Measurements from ENCODE around the gene MBOAT1.

MBOAT1 gene

GRCh38 chr6:20061952-20062351 is 150.3 kb downstream of the MBOAT1 start:
- ATAC-seq: no peak
- TF ChIP-seq ZC3H10 (CRISPR knock-in tag; IDR thresholded peaks at IDR 0.05) (no peak), SNAI2 (CRISPR knock-in tag; IDR thresholded peaks at IDR 0.05) (no peak), CSDC2 (CRISPR knock-in tag; IDR thresholded peaks at IDR 0.05) (no peak), POU6F1 (CRISPR knock-in tag; IDR thresholded peaks at IDR 0.05; ENCODE audit: borderline replicate concordance, low read depth) (no peak), TOX (CRISPR knock-in tag; IDR thresholded peaks at IDR 0.05; ENCODE audit: borderline replicate concordance) (no peak), ZNF70 (CRISPR knock-in tag; IDR thresholded peaks at IDR 0.05) (no peak), TCF4 (CRISPR knock-in tag; IDR thresholded peaks at IDR 0.05; ENCODE audit: borderline replicate concordance) (no peak), RARB (CRISPR knock-in tag; IDR thresholded peaks at IDR 0.05) (no peak), ESRRG (CRISPR knock-in tag; IDR thresholded peaks at IDR 0.05) (no peak)

GRCh38 chr6:20060252-20060651 is 152.0 kb downstream of the MBOAT1 start:
- no peak for ATAC-seq
- TF ChIP-seq BACH2 (CRISPR knock-in tag; IDR thresholded peaks at IDR 0.05; ENCODE audit: borderline replicate concordance) (no peak), ARNTL (CRISPR knock-in tag; IDR thresholded peaks at IDR 0.05; ENCODE audit: borderline replicate concordance, low read depth) (no peak), PATZ1 (CRISPR knock-in tag; IDR thresholded peaks at IDR 0.05; ENCODE audit: borderline replicate concordance) (no peak), SNAI2 (CRISPR knock-in tag; IDR thresholded peaks at IDR 0.05) (no peak), ISL1 (CRISPR knock-in tag; IDR thresholded peaks at IDR 0.05) (no peak), ESRRG (CRISPR knock-in tag; IDR thresholded peaks at IDR 0.05) (no peak), ZNF70 (CRISPR knock-in tag; IDR thresholded peaks at IDR 0.05) (no peak), OSR1 (CRISPR knock-in tag; IDR thresholded peaks at IDR 0.05) (no peak), CSRNP3 (CRISPR knock-in tag; IDR thresholded peaks at IDR 0.05) (no peak), ZNF8 (CRISPR knock-in tag; IDR thresholded peaks at IDR 0.05) (no peak), TCF4 (CRISPR knock-in tag; IDR thresholded peaks at IDR 0.05; ENCODE audit: borderline replicate concordance) (no peak), ZFP3 (CRISPR knock-in tag; IDR thresholded peaks at IDR 0.05) (no peak), ZNF565 (CRISPR knock-in tag; conservative IDR thresholded peaks at IDR 0.05; ENCODE audit: low read depth) (no peak), ZFP30 (CRISPR knock-in tag; IDR thresholded peaks at IDR 0.05) (no peak), TOX (CRISPR knock-in tag; IDR thresholded peaks at IDR 0.05; ENCODE audit: borderline replicate concordance) (no peak), POU6F1 (CRISPR knock-in tag; IDR thresholded peaks at IDR 0.05; ENCODE audit: borderline replicate concordance, low read depth) (no peak), PPARA (CRISPR knock-in tag; IDR thresholded peaks at IDR 0.05; ENCODE audit: borderline replicate concordance) (no peak)

- ATAC-seq: no peak
These were observed 153.4 kb downstream of the MBOAT1 start for GRCh38 chr6:20058912-20059311.

More at GRCh38 chr6:20058912-20059311, 153.4 kb downstream of the MBOAT1 start:
- TF ChIP-seq ZFP3 (CRISPR knock-in tag; IDR thresholded peaks at IDR 0.05): no peak
- TF ChIP-seq PATZ1 (CRISPR knock-in tag; IDR thresholded peaks at IDR 0.05; ENCODE audit: borderline replicate concordance): no peak
- TF ChIP-seq ZNF70 (CRISPR knock-in tag; IDR thresholded peaks at IDR 0.05): no peak
- no peak for TF ChIP-seq TCF4 (CRISPR knock-in tag; IDR thresholded peaks at IDR 0.05; ENCODE audit: borderline replicate concordance)
- TF ChIP-seq OSR1 (CRISPR knock-in tag; IDR thresholded peaks at IDR 0.05): no peak
- no peak for TF ChIP-seq ZFP30 (CRISPR knock-in tag; IDR thresholded peaks at IDR 0.05)
- TF ChIP-seq CSDC2 (CRISPR knock-in tag; IDR thresholded peaks at IDR 0.05): no peak
- no peak for TF ChIP-seq CREB5 (CRISPR knock-in tag; IDR thresholded peaks at IDR 0.05; ENCODE audit: low read depth)
- TF ChIP-seq SNAI2 (CRISPR knock-in tag; IDR thresholded peaks at IDR 0.05): no peak
- no peak for TF ChIP-seq ZNF8 (CRISPR knock-in tag; IDR thresholded peaks at IDR 0.05)
- TF ChIP-seq ESRRG (CRISPR knock-in tag; IDR thresholded peaks at IDR 0.05): no peak
- TF ChIP-seq BACH2 (CRISPR knock-in tag; IDR thresholded peaks at IDR 0.05; ENCODE audit: borderline replicate concordance): no peak
- no peak for TF ChIP-seq ZNF565 (CRISPR knock-in tag; conservative IDR thresholded peaks at IDR 0.05; ENCODE audit: low read depth)

Measured in SK-N-SH treated with all-trans-retinoic acid at 6 μM for 48 hours (cell line).